CD8-positive, alpha-beta memory T cell (primary cell): ENCODE measurements around the gene SEMA3B. TPM values are rescaled to one million over a fixed set of nuclear protein-coding genes. Genes with fewer than 3 reads are reported as not detected.

Source experiments
- CTCF ChIA-PET: fragments of 350-600 bp; sonication (Branson Sonifier 250); formaldehyde crosslinking; loops from one replicate; lab custom pipeline; 2021; ENCODE audit warnings: antibody characterized with exemption; lab: Charles Lee
- POLR2A ChIA-PET: fragments of 350-600 bp; sonication (Branson Sonifier 250); formaldehyde crosslinking; loops from one replicate; lab custom pipeline; 2021; ENCODE audit warnings: antibody characterized with exemption; lab: Charles Lee
- DNase-seq, 5 donors: peaks; one replicate each; pipeline versions ENCODE4 v3.0.0 to v3.0.0-alpha.2; 2020 to 2022; ENCODE audit warnings: mixed read lengths in 1 of 5
- H3K27ac ChIP-seq: one replicate; pipeline ENCODE4 v1.7.0; 2013; ENCODE audit warnings: low read depth, mild to moderate bottlenecking, low read length, moderate library complexity
- H3K27me3 ChIP-seq: 2 replicates; pipeline ENCODE4 v1.7.0; 2013; ENCODE audit warnings: low read length, mild to moderate bottlenecking; ENCODE audit not compliant: insufficient read depth, poor library complexity, severe bottlenecking
- H3K36me3 ChIP-seq: 2 replicates; pipeline ENCODE4 v1.7.0; 2013; ENCODE audit warnings: mild to moderate bottlenecking, low read length, moderate library complexity; ENCODE audit not compliant: insufficient read depth
- H3K4me1 ChIP-seq: 2 replicates; pipeline ENCODE4 v1.7.0; 2013; ENCODE audit warnings: mild to moderate bottlenecking, low read length, moderate library complexity; ENCODE audit not compliant: insufficient read depth
- H3K4me3 ChIP-seq: 2 replicates; pipeline ENCODE4 v1.7.0; 2013; ENCODE audit warnings: mild to moderate bottlenecking, low read length
- H3K9me3 ChIP-seq: 2 replicates; pipeline ENCODE4 v1.7.0; 2013; ENCODE audit warnings: mild to moderate bottlenecking, low read length
- H3K27ac Mint-ChIP-seq, 8 donors: one replicate each; pipeline ENCODE4 v1.8.0; 2020 to 2021; ENCODE audit warnings: mixed read lengths in 8 of 8, mild to moderate bottlenecking in 6 of 8, inconsistent platforms in 3 of 8, moderate library complexity in 3 of 8
- H3K27me3 Mint-ChIP-seq, 2 donors: one replicate each; pipeline ENCODE4 v1.8.0; 2020 to 2021; ENCODE audit warnings: mixed read lengths in 2 of 2, mild to moderate bottlenecking in 1 of 2, moderate library complexity in 1 of 2
- H3K36me3 Mint-ChIP-seq, 3 donors: one replicate each; pipeline ENCODE4 v1.8.0; 2020 to 2021; ENCODE audit warnings: mixed read lengths in 3 of 3, inconsistent platforms in 1 of 3, mild to moderate bottlenecking in 1 of 3
- H3K4me1 Mint-ChIP-seq, 3 donors: one replicate each; pipeline ENCODE4 v1.8.0; 2020 to 2021; ENCODE audit warnings: mixed read lengths in 3 of 3, inconsistent platforms in 1 of 3, mild to moderate bottlenecking in 1 of 3
- H3K4me3 Mint-ChIP-seq, 7 donors: one replicate each; pipeline ENCODE4 v1.8.0; 2020 to 2021; ENCODE audit warnings: mixed read lengths in 7 of 7, mild to moderate bottlenecking in 6 of 7, moderate library complexity in 4 of 7, inconsistent platforms in 2 of 7
- H3K9me3 Mint-ChIP-seq, 5 donors: one replicate each; pipeline ENCODE4 v1.8.0; 2020 to 2022; ENCODE audit warnings: mixed read lengths in 5 of 5, mild to moderate bottlenecking in 3 of 5, moderate library complexity in 2 of 5, inconsistent platforms in 1 of 5
- polyA plus RNA-seq: library from polyadenylated mRNA; unstranded; fragments of 300-500 nt; fragmentation: Illumina TruSeq; gene quantifications from one replicate; pipeline ENCODE4 v1.2.3, GENCODE V29; 2021
- total RNA-seq, 2 experiments: library from RNA; stranded (reverse); gene quantifications; one replicate each; pipeline ENCODE4 v1.2.3, GENCODE V29; 2021

SEMA3B gene
- total and polyA plus RNA-seq, 3 experiments from 2014 or later, result 0.22 TPM; not detected in 2

DNA sequence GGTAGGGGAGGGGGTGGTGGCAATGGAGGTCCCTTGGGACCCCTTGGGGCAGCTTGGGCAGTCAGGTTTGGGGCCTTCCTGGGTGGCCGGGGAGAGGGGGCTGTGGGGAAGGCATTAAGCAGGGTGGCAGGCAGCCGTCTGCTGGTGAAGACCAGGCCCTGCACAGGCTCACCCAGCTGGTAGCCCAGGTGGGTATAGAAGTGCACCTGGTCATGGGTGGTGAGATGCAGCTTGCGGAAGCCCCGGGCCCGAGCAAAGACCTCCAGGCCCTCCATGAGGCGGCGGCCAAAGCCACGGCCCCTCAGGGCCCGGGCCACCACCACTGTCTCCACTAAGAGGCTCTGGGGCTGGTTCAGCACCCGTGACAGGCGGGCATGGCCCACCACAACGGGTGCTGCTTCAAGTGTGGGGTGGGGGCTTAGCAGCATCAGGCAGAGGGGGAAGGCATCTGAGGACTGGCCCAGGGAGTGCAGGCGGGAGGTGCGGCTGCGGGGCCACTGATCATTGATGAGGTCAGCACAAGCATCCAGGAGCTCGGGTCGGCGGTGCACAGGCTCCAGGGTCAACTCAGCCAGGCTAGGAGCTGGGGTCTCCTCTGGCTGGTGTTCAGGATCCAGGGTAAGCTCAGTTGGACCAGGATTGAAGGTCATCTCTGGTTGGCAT, 27.9 kb downstream of the SEMA3B start:
- H3K27ac ChIP-seq, result no peak overlapping the region
- no peaks in the 10 kb centered on the region for H3K36me3 ChIP-seq
- H3K4me3 Mint-ChIP-seq, result peak overlapping the region in 2 of 7 donors; percentile 41 to 93
- H3K4me1 Mint-ChIP-seq, result peaks cover 30 to 57% (median 31%) of the 10 kb centered on the region in 3 donors
- no peaks in the 10 kb centered on the region for H3K27me3 ChIP-seq
- no peaks in the 10 kb centered on the region for H3K27me3 Mint-ChIP-seq
- no peaks in the 10 kb centered on the region for H3K9me3 Mint-ChIP-seq
- POLR2A ChIA-PET, result no interaction called here
- H3K9me3 ChIP-seq, result no peaks in the 10 kb centered on the region
- H3K4me3 ChIP-seq, result no peak overlapping the region
- CTCF ChIA-PET, result interaction anchor here (0.5 to 1.5 kb wide), 2 partner anchors 12 to 54 kb away, joined by 3 read pairs; partner anchors contain the start of genes CYB561D2 and NPRL2
- peaks cover 31% of the 10 kb centered on the region for H3K4me1 ChIP-seq
- no peak for DNase-seq
- peaks cover 0 to 17% (median 0%) of the 10 kb centered on the region in 3 donors for H3K36me3 Mint-ChIP-seq
- peak overlapping the region; percentile 56 to 100 (median 93) for H3K27ac Mint-ChIP-seq

DNA sequence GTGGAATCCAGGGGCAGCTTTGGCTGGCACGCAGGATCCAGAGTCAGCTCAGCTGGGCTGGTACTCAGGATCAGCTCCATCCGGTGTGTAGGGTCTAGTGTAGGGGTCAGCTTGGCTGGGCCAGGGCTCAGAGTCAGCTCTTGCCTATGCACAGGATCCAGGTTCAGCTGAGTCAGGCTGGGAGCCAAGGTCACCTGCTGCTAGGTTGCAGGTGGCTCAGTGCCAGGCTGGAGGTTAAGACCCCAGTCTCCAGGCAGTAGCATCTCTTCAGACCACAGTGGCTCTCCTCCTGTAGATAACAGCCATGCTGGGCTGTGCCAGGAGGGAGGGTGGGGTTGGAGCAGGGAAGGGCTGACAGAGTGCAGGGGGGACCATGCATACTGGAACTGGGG, 28.4 kb downstream of the SEMA3B start:
- POLR2A ChIA-PET, result no interaction called here
- Mint-ChIP-seq H3K27ac (peak overlapping the region in 7 of 8 donors; percentile 69 to 100 (median 99)), H3K4me1 (peaks cover 28 to 57% (median 29%) of the 10 kb centered on the region in 3 donors), H3K4me3 (peak overlapping the region in 5 of 7 donors; percentile 93 to 98 (median 95)), H3K9me3 (no peaks in the 10 kb centered on the region), H3K27me3 (no peaks in the 10 kb centered on the region), H3K36me3 (peaks cover 0 to 15% (median 0%) of the 10 kb centered on the region in 3 donors)
- no peak for DNase-seq
- H3K4me1 ChIP-seq, result peaks cover 31% of the 10 kb centered on the region
- H3K27ac ChIP-seq, result no peak overlapping the region
- no peaks in the 10 kb centered on the region for H3K36me3 ChIP-seq
- H3K27me3 ChIP-seq, result no peaks in the 10 kb centered on the region
- H3K9me3 ChIP-seq, result no peaks in the 10 kb centered on the region
- CTCF ChIA-PET, result interaction anchor here (0.9 to 3.0 kb wide), 5 partner anchors 13 to 52 kb away, joined by 3 to 13 read pairs (median 9); partner anchors contain the start of genes CYB561D2 and NPRL2
- H3K4me3 ChIP-seq, result no peak overlapping the region

DNA sequence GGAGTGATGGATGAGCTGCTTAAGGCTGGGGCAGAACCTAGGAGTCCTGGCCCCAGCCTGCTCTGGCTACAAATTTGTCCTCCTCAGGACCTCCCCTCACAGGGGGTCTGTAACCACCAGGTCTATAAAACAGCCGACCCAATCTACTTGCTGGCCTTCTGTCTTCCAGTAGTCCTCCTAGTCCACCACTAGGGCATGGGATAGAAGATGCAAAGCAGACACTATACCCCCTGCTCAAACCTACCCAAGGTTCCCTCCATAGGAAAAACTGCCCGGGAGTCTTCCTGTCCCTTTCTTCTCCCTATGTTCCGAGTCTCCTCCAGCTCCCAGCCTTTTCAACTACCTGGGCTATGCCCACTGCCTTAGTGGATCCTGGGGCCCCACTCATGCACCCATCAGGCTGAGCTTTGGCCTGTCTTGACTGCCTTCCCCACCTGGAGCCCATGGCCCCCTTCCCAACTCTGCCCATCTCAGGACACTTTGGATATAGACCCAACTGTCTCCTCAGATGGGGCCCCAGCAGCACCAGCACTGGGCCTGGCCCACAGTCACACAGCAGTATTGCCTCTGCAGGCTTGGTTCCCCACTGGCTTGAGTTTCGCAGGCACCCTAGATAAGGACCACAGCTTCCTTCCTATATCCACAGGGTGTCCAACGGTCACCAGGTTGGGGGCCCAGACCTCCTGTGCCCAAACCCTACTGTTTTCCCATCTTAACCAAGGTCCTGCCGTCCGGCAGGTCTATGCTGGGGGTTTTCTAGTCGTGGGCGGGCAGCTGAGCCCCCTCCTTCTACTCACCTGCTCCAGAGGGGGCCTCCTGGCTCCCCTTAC, 29.2 kb downstream of the SEMA3B start:
- peak overlapping the region; percentile 93 to 98 (median 95) for H3K4me3 Mint-ChIP-seq
- Histone ChIP-seq H3K27ac (peak overlapping the region; percentile 96), H3K27me3 (no peaks in the 10 kb centered on the region), H3K4me3 (peak overlapping the region; percentile 89), H3K36me3 (no peaks in the 10 kb centered on the region), H3K9me3 (no peaks in the 10 kb centered on the region), H3K4me1 (peaks cover 25% of the 10 kb centered on the region)
- H3K36me3 Mint-ChIP-seq, result peaks cover 0 to 14% (median 0%) of the 10 kb centered on the region in 3 donors
- H3K27me3 Mint-ChIP-seq, result no peaks in the 10 kb centered on the region
- no peak for DNase-seq
- peak overlapping the region; percentile 93 to 100 (median 99) for H3K27ac Mint-ChIP-seq
- no peaks in the 10 kb centered on the region for H3K9me3 Mint-ChIP-seq
- peaks cover 21 to 50% (median 22%) of the 10 kb centered on the region in 3 donors for H3K4me1 Mint-ChIP-seq
- CTCF ChIA-PET, result interaction anchor here (0.9 to 3.0 kb wide), 14 partner anchors 14 to 106 kb away, joined by 3 to 16 read pairs (median 6); partner anchors contain the start of genes CYB561D2, HYAL2 and NPRL2
- POLR2A ChIA-PET, result interaction anchor here (0.9 to 2.2 kb wide), 6 partner anchors 19 to 61 kb away, joined by 4 to 31 read pairs (median 10); partner anchors contain the start of genes CYB561D2, NPRL2, RASSF1 and TUSC2

DNA sequence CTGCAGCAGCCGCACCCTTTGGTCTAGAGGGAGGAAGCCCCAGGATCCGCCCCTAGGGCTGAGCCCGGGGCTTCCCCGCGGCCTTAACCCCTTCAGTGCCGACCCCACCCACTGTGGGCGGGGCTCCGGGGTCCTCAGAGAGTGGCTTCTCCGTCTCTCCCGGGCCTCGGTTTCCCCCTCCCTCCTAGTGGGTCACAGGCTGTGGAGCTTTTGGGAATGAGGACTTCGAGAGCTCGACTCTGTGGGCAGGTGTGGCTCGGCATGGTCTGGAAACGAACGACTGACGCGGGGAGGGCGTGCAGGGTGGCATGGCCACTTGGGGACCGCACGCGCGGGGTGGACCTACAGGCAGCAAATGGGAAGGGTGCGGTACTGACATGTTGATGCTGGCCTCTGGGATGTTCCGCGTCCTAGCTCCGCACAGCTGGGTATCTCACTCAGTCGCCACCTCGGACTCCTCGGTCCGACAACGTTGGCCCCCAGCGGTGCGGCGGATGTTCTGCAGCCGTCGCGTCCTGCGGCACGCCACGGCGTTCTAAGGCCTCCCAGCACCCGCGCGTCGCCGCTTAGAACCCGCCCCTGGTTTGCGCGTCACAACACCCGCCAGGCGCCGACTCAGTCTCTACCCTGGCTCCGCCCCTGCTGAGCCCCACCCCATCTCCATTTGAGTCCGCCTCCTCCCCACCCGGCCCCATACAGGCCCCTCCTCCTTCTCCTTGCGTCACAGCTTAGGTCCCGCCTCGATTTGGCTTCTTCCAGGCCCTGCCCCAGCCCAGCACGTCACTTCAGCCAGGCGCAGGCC, 30.1 kb downstream of the SEMA3B start, which contains the start of the genes HYAL3 and NAA80:
TSS of gene HYAL3 (minus strand) at position 570 of the 802 bp plus-strand sequence. CDS start 3,803 bp downstream, outside the sequence.
TSS of gene NAA80 (minus strand) at position 570 of the 802 bp plus-strand sequence. CDS start 1,942 bp downstream, outside the sequence.
- no peaks in the 10 kb centered on the region for H3K36me3 ChIP-seq
- ChIA-PET CTCF (interaction anchor here (0.5 to 3.0 kb wide), 17 partner anchors 10 to 107 kb away, joined by 3 to 16 read pairs (median 5); partner anchors contain the start of genes CYB561D2, HYAL2 and NPRL2), POLR2A (interaction anchor here (0.5 to 2.2 kb wide), 14 partner anchors 18 to 1084 kb away, joined by 3 to 31 read pairs (median 4); partner anchors contain the start of genes CYB561D2, NPRL2, RASSF1 and TUSC2)
- Mint-ChIP-seq H3K36me3 (peaks cover 0 to 14% (median 0%) of the 10 kb centered on the region in 3 donors), H3K27me3 (no peaks in the 10 kb centered on the region), H3K9me3 (no peaks in the 10 kb centered on the region), H3K4me3 (peak within 1 kb of the TSS; percentile 93 to 98 (median 95)), H3K4me1 (peaks cover 21 to 50% (median 22%) of the 10 kb centered on the region in 3 donors), H3K27ac (peak within 1 kb of the TSS; percentile 97 to 100 (median 99))
- H3K27ac ChIP-seq, result peak within 1 kb of the TSS; percentile 96
- H3K4me1 ChIP-seq, result peaks cover 25% of the 10 kb centered on the region
- no peaks in the 10 kb centered on the region for H3K27me3 ChIP-seq
- peak within 1 kb of the TSS; percentile 89 for H3K4me3 ChIP-seq
- DNase-seq, result peak; percentile 98 to 100 (median 99)
- no peaks in the 10 kb centered on the region for H3K9me3 ChIP-seq

DNA sequence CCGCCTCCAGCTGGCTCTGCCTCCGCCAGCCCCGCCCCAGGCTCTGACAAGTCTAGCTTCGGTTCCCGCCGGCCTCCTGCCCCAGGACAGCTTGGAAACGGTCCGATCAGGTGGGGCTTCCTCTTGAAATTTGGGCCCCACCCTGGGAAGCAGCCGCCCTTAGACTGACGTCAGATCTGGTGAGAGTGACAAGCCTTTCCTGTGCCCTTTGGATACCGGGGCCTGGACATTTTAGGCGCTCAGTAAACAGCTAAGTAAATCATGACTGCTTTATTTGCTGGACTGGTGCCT, 30.6 kb downstream of the SEMA3B start:
- Mint-ChIP-seq H3K36me3 (peaks cover 0 to 14% (median 0%) of the 10 kb centered on the region in 3 donors), H3K27me3 (no peaks in the 10 kb centered on the region), H3K27ac (peak overlapping the region; percentile 97 to 100 (median 99)), H3K4me1 (peaks cover 21 to 51% (median 22%) of the 10 kb centered on the region in 3 donors), H3K9me3 (no peaks in the 10 kb centered on the region), H3K4me3 (peak overlapping the region; percentile 93 to 98 (median 95))
- Histone ChIP-seq H3K9me3 (no peaks in the 10 kb centered on the region), H3K27me3 (no peaks in the 10 kb centered on the region), H3K4me1 (peaks cover 25% of the 10 kb centered on the region), H3K27ac (peak overlapping the region; percentile 96), H3K36me3 (no peaks in the 10 kb centered on the region), H3K4me3 (peak overlapping the region; percentile 68)
- CTCF ChIA-PET, result interaction anchor here (0.5 to 3.0 kb wide), 14 partner anchors 9 to 108 kb away, joined by 3 to 16 read pairs (median 8); partner anchors contain the start of genes CYB561D2, HYAL2 and NPRL2
- POLR2A ChIA-PET, result interaction anchor here (0.5 to 2.2 kb wide), 10 partner anchors 18 to 65 kb away, joined by 3 to 31 read pairs (median 6); partner anchors contain the start of genes CYB561D2, NPRL2, RASSF1 and TUSC2
- no peak for DNase-seq

DNA sequence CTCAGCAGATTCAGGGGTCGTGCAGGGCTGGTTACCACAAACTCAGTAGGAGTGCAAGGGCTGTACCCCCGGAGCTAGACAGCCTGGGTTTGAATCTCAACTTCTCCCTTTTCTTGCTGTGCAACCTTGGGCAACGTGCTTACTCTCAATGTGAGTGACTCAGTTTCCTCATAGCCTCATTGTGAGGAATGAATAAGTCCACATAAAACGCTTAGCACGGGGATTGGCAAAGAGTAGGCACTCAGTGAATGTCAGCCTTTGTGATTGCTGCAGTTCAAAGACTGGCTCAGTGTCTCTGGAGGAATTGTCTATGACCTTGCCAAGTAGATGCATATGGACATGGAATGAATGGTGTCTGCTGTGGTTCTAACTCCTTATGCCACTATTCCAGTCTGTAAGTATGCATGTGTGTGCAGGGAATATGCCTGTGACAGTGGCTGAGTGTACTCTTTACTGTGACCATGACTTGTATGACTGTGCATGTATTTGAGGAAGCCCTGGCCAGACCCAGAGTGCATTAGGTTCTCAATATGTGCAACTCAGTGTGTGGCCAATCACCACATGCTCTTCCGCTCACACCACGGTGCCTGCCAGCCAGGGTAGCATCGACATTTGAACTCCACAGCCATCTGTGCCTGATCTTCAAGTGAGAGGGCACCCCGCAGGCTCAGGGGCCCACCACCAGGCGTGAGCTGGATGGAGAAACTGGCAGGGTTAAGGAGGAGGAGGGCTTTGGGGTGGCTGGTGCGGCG, 31.2 kb downstream of the SEMA3B start:
- Mint-ChIP-seq H3K4me3 (peak overlapping the region; percentile 93 to 98 (median 95)), H3K27me3 (peaks cover 0 to 3% of the 10 kb centered on the region in 2 donors), H3K4me1 (peaks cover 21 to 54% (median 22%) of the 10 kb centered on the region in 3 donors), H3K36me3 (peaks cover 0 to 14% (median 0%) of the 10 kb centered on the region in 3 donors), H3K9me3 (no peaks in the 10 kb centered on the region), H3K27ac (peak overlapping the region; percentile 97 to 100 (median 99))
- H3K9me3 ChIP-seq, result no peaks in the 10 kb centered on the region
- no peaks in the 10 kb centered on the region for H3K36me3 ChIP-seq
- peak overlapping the region; percentile 96 for H3K27ac ChIP-seq
- H3K27me3 ChIP-seq, result no peaks in the 10 kb centered on the region
- CTCF ChIA-PET, result interaction anchor here (0.5 to 3.0 kb wide), 13 partner anchors 9 to 108 kb away, joined by 3 to 16 read pairs (median 9); partner anchors contain the start of genes CYB561D2, HYAL2 and NPRL2
- DNase-seq, result no peak
- H3K4me3 ChIP-seq, result peak overlapping the region; percentile 68
- peaks cover 25% of the 10 kb centered on the region for H3K4me1 ChIP-seq
- POLR2A ChIA-PET, result interaction anchor here (0.5 to 2.2 kb wide), 9 partner anchors 17 to 65 kb away, joined by 3 to 31 read pairs (median 7); partner anchors contain the start of genes CYB561D2, NPRL2, RASSF1 and TUSC2
